ENCODE measurements around the gene NT5E.
"Not testable (repeated sequence)": the region's sequence is repeated elsewhere in the genome, so short reads cannot be mapped to it uniquely, and the experiment has no call there.

NT5E gene

DNA sequence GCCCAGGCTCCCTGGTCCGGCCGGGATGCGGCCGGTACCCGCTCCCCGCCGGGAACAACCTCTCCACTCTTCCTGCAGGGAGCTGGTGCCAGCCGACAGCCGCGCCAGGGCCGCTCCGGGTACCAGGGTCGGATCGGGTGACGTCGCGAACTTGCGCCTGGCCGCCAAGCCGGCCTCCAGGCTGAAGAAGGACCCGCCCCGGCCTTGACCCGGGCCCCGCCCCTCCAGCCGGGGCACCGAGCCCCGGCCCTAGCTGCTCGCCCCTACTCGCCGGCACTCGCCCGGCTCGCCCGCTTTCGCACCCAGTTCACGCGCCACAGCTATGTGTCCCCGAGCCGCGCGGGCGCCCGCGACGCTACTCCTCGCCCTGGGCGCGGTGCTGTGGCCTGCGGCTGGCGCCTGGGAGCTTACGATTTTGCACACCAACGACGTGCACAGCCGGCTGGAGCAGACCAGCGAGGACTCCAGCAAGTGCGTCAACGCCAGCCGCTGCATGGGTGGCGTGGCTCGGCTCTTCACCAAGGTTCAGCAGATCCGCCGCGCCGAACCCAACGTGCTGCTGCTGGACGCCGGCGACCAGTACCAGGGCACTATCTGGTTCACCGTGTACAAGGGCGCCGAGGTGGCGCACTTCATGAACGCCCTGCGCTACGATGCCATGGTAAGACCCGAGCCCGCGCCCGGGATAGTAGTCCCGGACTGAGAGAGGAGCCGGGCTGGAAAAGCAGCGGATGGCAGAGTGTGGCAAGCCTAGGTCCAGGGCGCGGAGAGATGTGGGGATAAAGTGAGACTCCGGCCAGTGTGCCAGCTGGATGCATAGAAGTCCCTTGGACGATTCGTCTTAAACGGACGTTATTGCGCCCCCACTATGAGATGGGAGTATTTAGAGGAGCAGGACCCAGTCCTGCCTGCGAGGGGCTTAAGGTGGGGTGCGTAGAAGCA lies at the start of gene NT5E:
NT5E (plus strand) TSS at position 266 of the 942 bp plus-strand sequence; CDS start at position 323, 57 bp downstream.
- no peak for DNase-seq (ENCODE audit: extremely low read depth in 1 of 2, low read depth in 1 of 2)

DNA sequence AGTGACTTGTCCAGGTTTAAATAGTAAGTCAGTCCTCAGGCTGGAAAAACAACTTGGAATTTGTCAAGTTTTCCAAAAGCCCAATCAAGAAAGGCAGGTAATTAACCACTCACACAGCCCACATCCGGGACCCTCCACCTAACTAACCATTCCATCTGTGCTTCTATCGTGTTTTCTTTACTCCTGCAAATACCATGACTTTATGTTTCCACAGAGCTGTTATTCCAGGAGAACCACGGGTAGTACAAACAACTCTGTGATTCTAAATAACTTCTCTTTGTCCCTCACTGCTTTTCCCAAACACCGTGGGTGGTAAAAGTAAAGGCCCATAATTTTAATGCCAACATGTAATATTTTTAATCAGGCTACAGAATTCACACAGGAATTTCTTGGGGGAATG lies 49.6 kb upstream of the NT5E start:
- DNase-seq (ENCODE audit: extremely low read depth in 1 of 2, low read depth in 1 of 2): no peak

DNA sequence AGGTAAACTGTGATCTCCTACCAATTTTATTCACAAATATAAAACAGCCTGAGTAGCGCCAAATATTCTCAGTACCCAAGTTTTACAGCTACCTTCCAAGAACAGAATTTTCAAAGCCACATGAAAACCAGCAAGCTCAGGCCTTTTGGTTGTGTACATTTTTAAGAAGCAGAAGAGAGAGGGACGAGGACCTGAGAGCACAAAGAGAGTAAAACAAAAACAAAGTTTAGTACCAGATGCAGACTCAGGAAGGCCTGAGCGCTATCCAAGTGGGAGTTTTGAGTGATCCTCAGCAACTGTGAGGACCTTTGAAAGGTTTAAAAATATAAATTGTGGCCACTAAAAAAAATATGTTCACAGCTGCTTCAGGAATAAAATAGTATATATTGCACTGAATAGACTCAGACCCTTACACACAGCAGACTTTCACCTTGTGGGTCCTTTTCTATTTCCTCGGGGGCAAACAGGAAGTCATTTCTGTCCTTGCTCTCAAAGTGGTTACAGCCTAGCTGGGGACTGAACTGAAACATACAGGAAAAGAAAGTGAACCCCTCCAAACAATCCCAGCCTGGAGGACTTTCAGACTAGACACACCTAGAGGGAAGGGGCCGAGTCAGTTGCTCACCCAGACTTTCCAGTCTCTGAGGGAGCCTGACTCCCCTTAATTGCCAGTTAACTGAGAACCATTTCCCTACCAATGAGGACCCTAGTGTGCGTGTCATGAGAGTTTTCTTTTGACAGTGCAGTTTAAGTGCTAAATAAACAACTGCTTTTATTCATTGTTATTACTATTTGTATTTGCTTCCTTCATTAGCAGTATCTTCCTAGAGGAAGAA lies 48.5 kb upstream of the NT5E start:
- DNase-seq (ENCODE audit: extremely low read depth in 1 of 2, low read depth in 1 of 2): no peak

DNA sequence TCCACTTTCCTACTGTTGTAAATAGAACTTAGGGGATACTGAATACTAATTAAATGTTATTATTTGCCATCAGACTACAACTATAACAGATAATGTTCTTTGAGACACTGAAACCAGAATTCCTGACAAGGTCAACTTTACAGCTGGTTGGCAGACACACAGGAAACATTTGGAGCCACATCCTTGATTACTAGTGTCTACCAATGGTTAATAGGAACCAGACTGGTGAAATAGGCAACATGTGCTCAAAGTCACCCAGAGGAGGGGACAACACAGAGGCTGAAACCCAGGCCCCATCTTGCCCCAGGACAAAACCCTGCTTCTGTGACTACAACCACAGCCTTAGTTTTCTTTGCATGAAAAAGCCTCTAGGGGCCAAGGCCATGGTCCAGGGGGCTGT lies 47.8 kb upstream of the NT5E start:
- no peak for DNase-seq (ENCODE audit: extremely low read depth in 1 of 2, low read depth in 1 of 2)

DNA sequence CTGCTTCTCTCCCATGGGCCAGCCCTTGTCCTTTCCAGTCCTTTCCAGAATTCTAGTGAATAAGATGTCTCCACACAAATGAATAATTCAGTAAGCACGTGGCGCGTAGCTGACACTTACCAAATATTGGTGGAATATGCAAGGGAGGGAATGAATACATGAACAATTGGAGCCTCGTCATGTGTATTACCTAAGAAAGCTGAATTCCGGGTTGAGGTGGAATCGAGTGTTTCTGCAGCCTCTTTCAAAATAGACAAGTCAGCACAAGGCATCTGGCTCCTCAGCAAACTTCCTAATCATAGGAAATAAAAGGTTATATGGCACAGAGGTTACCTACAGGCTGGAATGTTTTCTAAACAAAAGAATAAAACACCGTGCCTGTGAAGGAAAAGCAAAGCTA lies 47.0 kb upstream of the NT5E start:
- no peak for DNase-seq (ENCODE audit: extremely low read depth in 1 of 2, low read depth in 1 of 2)

DNA sequence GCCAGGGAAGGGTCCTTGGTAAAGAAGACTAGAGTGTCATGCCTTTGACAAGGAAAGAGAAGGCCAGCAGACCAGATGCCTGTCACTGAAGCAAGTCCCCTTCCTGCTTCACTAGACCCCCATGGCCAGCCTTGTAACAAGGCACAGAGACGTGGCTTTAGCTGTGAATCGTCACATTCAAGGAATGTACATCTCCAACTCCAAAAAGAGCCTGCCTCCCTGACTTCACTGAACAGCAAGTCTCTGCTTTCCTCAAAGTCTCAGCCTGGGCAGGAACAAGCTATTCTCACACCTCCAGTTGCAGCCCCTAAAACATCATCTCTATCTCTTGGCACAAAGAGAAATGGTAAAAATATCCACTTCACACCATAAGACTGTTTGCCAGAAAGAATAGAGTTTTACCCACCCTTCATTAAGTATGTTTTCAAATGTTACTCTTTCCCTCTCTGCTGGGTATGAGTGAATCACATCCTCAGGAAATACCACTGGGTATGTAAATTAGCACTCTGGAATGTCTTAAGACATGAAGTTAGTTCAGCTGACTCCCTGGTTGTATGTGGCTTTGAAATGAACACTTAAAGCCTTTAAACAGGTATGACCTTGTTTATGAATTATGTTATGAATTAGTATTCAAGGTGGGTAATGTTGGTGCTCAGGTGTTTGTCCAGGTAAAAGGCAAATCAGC lies 46.4 kb upstream of the NT5E start:
- no peak for DNase-seq (ENCODE audit: extremely low read depth in 1 of 2, low read depth in 1 of 2)

DNA sequence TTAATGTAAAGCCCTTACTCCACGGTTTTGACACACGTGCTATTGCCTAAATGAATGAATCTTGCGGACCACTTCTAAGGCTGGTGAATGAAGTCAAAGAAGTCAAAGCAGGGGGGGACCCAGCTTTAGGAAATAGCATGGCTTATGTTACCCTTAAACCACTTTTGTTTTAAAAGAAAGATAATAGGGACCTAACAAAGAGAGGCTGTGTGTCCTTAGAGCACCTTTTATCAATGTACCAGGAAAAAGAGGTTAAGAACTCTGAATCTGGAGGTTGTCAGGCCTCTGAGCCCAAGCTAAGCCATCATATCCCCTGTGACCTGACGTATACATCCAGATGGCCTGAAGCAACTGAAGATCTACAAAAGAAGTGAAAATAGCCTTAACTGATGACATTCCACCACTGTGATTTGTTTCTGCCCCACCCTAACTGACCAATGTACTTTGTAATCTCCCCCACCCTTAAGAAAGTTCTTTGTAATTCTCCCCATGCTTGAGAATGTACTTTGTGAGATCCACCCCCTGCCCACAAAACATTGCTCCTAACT lies 45.8 kb upstream of the NT5E start:
- not testable (repeated sequence) for DNase-seq (ENCODE audit: extremely low read depth in 1 of 2, low read depth in 1 of 2)

DNA sequence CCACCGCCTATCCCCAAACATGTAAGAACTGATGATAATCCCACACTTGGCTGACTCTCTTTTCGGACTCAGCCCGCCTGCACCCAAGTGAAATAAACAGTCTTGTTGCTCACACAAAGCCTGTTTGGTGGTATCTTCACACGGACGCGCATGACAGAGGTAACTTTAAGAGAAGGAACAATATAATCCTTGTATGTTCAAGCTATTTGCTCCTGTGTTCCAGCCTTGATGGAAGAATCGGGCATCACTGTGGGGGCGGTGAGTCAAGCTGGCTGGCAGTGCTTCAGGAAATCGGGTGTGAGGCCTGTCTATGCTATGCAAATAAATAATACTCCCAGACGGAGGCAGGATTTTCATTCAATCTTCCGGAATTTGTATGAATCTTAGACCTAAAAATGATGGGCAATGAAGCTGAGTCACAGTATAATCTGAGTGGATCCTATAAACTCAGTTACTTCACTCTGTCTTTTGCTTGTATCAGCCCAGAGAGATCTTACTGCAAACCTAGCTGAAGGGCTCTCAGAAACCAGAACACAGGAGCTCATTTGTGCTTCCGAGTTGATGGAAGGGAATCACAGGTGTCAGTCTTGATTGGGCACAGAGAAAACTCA lies 45.2 kb upstream of the NT5E start:
- DNase-seq (ENCODE audit: extremely low read depth in 1 of 2, low read depth in 1 of 2): no peak

DNA sequence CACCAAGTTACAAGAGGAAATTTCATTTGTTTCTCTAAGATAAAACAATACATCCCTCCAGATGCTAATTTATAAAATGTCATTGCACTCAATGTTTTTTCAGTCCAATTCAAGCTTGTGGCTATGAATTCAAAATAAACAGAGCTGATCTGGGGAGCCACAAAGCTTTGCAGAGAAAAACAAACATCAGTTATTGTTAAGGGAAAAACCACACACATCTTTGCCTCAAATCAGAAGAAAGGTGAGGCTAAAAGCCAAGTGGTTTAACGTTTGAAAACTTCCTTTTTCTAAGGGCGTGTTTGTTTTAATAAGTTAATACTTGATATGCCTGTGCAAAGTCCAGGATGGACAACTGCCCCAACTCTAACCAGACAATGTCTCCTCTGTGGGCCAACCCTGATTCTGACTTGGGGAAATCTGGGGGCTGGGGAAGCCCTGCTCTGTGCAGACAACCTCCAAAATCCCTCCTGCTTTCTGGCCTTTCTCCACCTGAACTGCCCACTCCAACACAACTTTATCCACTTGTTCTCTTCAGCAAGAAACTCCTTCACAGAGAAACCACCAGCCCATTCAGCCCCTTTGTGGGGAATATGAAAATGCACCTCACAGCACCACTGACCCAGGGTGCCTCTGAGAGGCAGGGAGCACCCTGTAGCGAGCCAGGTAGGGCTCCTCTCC lies 44.6 kb upstream of the NT5E start:
- no peak for DNase-seq (ENCODE audit: extremely low read depth in 1 of 2, low read depth in 1 of 2)

DNA sequence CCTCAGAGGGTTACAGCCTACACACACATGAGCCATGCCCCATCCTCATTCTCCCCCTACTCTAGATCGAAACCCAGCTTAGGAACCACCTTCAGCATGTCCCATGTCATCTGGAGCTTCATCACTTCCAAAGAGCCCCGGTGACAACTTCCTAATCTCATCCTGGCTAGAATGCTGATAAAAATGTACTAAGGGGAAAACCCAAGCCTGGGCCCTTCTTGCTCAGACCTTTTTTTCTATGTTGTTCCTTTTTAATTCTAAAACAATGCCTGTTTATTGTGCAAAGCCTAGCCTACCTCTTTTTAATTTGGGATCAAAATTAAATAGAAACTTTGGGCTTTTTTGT lies 44.1 kb upstream of the NT5E start:
- no peak for DNase-seq (ENCODE audit: extremely low read depth in 1 of 2, low read depth in 1 of 2)

DNA sequence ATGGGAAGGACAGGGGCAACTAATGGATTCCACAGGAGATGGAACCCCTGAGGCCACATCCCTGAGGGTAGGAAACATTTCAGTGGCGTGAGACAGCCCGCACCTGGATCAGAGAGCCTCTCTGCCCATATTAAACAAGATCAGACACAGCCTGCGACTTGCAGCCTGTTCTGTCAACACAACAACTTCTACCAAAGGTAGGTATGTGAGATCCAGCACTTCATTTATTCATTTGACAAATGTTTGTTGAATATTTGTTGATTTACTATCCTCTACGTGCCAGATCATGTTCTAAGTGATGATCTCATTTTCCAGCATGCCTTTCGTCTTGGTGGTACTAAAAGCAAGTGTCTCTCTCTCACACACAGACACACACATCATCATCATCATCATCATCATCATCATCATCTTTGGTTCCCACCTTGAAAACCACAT lies 43.2 kb upstream of the NT5E start:
- no peak for DNase-seq (ENCODE audit: extremely low read depth in 1 of 2, low read depth in 1 of 2)

DNA sequence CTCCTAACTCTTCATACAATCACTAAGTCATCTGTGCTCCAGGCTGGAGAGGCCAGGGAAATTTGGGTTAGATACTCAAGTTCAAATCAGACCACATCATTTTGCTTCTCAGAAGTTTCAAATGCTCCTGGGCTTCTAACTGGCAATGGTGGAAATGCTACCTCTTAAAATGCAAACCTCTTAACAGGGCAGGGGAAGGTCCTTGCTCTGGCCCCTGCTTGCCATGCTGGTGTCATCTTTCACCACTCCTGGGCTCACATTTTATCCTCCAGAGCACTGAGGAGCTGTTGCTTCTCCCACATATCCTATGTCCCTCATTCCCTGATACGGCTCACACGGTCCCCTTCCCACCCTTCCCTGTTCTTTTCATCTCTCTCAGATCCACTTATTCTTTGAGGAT lies 41.8 kb upstream of the NT5E start:
- DNase-seq (ENCODE audit: extremely low read depth in 1 of 2, low read depth in 1 of 2): no peak

DNA sequence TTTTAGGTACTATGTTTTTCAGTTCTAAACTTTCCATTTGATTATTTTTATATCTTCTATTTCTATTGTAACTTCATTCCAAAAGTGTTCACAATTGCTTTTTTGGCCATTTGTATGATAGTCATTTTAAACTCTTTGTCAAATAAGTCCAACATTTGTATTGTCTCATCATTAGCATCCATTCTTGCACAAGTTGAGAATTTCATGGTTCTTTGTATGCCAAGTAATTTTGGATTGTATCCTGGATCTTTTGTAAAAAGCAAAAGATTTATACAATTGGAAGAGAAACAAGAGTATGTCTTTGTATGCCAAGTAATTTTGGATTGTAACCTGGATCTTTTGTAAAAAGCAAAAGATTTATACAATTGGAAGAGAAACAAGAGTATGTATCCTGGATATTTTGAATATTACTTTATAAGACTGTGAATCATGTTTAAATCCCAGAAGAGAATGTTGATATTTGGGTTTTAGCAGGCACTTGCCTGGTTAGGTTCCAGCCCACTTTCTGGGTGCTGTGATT lies 36.9 kb upstream of the NT5E start:
- DNase-seq (ENCODE audit: extremely low read depth in 1 of 2, low read depth in 1 of 2): no peak

DNA sequence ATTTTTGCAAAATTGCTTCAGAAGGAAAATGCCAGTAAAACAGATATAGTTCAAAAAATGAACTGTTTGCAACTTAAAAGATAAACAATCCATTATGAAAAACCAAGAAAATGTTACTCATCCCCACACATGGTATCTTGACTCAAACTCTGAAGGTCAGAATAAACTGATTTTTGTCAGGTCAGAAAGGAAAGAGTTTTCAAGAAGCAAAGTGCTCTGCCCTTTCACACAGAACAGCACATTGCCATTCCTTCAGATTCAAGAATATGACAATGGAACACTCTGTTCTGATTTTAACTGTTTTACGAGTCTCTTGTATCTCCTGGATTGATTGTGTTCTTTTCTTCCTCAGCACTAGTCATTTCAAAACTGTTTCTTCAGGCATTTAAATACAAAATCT lies 33.8 kb upstream of the NT5E start:
- DNase-seq (ENCODE audit: extremely low read depth in 1 of 2, low read depth in 1 of 2): no peak

DNA sequence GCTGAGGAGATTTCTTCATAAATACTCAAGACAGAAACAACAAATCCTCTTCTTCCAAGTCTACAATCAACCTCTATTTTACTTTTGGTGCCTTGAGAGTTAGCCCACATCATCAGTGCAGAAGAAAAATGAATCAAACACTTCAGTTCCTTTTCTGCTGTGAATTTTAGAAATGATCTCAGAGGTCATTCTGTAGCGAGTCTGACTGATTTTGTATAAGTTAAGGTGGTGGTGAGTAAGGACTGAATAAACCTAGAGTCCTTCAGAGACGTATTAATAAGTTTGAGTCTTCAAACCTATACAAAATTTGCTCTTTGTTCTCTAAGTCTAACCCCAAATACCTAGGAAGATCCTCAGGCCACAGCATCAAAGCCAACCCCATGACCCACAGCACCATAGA lies 33.1 kb upstream of the NT5E start:
- DNase-seq (ENCODE audit: extremely low read depth in 1 of 2, low read depth in 1 of 2): no peak

DNA sequence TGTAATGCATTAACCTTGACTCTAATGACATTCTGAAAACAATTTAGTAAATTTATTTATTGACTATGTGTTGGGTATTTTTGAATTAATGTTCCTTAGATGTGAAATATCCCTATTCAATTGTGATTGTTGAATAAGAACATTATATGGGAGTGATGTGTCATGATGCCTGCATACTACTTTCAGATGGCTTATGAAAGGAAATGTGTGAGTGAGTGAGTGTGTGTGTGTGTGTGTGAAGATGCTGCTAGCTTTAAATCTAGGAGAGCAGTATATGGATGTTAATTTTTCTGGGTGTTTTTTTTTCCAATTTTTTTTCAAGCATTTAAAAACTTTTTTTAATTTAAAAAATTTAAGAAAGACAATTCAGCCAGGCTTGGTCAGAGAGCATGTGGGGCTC lies 32.5 kb upstream of the NT5E start:
- no peak for DNase-seq (ENCODE audit: extremely low read depth in 1 of 2, low read depth in 1 of 2)

DNA sequence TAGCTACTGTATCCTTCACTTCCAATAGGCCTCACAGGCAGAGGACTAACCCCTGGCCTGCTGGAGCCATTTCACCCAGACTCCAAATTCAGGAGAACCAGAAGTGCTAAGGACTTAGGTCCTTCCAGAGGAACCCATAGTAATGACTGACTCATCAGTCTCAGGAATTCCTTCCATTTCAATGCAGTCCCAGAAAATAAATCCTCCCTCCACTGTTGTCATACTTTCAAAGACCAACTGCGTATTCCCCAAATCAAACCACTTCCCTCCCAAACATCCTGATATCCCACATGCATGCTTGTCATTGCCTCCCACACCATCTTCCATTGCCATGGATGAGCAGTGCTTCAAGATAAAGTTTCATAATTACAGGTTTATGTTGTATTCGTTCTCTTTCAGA lies 31.8 kb upstream of the NT5E start:
- DNase-seq (ENCODE audit: extremely low read depth in 1 of 2, low read depth in 1 of 2): no peak

DNA sequence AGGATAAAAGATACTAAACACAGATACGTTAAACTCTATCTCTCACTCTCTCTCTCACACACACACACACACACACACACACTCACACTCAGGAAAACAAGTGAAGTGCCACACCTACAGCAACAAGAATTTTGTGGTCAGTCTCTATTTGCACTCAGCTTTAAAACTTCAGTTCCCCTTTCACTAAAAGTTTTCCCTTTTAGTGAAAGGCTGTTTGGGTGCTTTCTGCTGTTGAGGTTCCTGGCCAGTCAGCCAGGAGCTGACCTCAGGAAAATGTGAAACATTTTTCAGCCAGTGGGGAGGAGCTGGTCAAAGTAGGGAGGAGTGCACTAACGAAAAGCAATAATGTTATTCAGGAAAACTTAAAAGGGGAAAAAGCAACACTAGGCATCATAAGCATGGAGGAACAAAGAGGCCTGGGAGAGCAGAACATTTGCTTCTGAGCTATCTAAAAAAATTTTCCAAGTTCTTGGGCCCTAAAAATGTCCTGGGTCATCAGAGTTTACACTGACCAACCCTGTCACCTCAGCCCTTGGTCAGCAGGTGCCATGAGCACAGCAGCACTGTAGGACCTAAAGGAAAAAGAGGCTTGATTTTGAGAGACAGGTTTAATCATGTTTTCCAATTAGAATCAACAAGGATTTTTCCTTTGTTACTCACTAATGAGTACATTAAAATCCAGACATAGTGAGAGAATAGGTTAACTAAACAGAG lies 30.7 kb upstream of the NT5E start:
- DNase-seq (ENCODE audit: extremely low read depth in 1 of 2, low read depth in 1 of 2): no peak

DNA sequence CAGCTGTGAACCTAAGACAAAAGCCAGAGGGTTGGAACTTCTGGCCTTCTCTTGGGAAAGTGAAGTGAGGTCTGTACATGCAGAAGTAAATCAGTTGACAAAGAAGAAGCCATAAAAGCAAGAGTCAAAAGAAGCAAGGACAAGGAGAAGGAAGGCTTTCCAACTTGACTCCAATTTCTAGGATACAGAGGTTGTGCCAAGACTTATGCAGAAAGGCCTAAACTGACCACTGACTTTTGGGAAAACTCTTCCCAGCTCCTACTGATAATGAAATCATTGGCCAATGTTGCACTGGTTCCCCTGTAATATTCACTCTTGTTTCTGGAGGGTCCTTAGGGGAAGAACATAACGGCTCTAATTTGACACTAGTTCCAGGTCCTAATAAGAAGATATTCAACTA lies 29.3 kb upstream of the NT5E start:
- no peak for DNase-seq (ENCODE audit: extremely low read depth in 1 of 2, low read depth in 1 of 2)
